ENCODE measurements around the gene AMDHD2.
"Not testable (repeated sequence)": the region's sequence is repeated elsewhere in the genome, so short reads cannot be mapped to it uniquely, and the experiment has no call there.

Gene AMDHD2

DNA sequence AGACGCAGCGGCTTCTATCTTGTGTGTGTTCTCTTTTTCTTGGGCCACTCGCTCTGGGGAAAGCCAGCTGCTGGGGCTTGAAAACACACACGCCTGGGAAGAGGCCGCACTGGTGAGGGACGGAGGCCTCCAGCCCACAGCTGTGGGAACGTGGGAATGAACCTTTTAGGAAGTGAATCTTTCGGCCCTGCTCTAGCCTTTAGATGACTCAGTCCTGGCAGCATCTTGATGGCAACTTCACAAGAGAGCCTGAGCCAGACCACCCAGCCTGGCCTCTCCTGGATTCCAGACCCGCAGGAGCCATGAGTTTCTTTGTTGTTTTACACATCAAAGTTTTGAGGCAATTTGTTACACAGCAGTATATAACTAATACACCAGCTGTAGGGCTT is 15.4 kb downstream of the AMDHD2 start:
- no peak for DNase-seq

DNA sequence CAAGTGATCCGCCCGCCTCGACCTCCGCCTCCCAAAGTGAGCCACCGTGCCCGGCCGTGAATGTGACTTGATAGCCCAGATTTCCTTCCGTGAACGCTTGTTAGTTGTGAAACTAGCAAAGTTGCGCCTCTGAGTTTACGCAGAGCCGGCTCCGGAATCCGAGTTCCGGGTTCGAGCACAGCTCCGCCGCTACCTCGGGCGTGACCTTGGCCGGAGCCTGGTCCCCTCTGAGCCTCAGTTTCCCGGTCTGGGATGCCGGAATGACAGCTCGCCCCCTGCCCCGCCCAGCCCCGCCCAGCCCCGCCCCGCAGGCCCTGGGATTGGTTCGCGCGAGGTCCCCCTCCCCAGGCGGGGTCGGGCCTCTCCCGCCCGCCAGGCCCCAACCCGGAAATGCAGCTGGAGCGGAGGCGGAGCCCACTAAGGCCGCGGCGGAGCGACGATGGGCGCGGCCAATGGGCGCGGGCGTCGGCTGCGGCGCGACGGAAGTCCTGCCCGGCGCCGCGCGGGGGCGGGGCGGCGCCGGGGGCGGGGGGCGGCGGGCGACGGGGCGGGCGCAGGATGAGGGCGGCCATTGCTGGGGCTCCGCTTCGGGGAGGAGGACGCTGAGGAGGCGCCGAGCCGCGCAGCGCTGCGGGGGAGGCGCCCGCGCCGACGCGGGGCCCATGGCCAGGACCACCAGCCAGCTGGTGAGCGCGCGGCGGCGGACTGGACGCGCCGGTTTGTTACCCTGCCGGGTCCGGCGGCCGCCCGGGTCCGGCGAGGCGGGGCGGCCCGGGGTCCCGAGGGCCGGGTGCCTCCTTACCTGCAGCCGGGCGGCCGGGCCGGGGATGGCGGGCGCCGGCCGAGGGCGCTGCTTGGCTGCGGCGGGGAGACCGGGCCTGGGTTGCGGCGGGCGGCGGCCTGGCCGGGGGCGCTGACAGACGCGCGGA is 17.5 kb downstream of the AMDHD2 start, which contains the start of gene PDPK1:
Gene PDPK1 (plus strand): TSS at position 571 of the 929 bp plus-strand sequence. CDS start 92 bp downstream, at position 663.
- DNase-seq = peak; percentile 80

DNA sequence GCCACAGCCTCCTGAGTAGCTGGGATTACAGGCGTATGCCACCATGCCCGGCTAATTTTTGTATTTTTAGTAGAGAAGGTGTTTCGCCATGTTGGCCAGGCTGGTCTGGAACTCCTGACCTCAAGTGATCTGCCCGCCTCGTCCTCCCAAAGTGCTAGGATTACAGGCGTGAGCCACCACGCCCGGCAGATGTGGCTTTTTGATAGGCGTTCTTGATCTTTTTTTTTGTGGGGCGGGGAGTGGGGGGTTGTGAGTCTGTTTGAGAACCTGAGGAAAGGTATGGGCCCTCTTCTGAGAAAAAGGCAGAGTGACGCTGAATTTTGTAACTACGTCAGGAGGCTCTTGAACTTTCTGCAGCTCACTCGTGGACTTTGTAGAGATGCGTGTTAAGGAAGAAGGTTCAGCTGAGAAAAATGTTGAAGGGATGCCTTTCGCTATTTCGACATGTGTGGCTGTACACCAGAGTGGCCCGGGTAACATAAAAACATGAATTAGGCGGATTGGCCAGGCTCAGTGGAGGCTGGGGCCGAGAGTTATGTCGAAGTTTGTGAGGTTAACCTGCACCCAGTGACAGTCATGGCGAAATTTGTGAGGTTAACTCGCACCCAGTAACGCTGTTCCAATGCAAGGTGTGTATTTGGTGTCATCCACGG is 19.1 kb downstream of the AMDHD2 start:
- DNase-seq = not testable (repeated sequence)

DNA sequence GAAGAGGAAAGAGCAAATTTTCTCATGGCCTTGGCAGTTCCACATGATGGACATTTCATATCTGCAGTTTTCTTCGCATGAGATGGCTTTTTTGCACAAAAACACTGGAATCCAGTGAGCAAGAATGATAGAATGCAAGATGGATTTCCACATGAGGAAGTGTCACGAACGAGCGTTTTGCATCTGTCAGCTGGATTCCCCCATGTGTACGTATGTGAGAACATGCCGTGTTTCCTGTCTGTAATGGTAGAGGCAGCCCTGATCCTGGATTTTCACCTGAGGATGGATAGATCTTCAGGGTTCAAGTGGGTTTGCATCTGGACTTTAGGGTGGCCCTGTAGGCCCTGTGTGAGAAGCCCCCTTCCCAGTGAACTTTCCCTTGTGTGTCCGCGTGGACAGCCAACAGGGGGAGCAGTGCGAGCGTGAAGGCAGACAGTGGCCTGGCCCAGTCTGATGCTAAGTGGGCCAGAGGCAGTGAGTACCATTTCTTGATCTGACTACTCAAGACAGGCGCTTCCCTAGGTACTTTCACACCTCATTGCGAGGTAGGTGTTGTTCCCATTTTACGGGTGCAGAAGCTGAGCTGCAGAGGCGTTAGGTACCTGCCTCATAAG is 19.8 kb downstream of the AMDHD2 start:
- DNase-seq = not testable (repeated sequence)

DNA sequence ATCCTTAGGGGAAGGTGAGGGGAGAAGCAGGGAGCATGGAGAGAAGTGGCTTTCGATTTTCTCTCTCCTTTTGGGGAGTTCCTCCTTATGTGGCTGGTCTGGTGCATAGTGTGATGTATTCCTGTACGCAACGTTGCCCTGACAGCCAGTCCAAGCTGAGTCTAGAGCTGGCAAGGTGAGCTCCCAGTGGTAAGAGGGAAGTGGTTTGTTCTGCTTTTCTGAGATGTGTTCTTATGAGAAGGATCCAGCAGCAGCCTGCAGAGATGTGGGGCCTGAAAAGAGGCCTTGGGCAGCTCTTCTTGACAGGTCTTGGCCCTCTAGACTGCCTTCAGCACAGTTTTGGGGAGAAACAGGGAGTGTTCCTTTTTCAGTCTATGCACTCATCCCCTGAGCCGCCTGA is 20.7 kb downstream of the AMDHD2 start:
- DNase-seq = not testable (repeated sequence)

DNA sequence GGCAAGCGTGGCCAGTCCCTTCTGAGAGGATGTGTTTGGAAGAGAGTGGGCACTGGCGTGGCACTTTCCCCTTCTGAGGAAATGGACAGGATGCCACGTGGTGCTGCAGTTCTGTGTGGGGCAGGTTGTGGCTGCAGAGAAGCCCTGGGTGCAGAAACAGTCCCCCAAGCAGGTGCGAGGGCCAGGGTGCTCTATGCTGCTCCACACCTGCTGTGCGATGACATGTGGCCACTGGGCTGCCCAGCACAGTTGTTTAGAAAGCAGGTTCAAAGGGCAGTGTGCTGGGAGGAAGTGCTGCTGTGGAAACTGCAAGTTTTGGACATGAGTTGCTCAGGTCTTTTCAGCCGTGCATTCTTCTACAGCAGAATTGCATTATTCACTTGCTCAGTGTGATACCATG is 21.2 kb downstream of the AMDHD2 start:
- not testable (repeated sequence) for DNase-seq

DNA sequence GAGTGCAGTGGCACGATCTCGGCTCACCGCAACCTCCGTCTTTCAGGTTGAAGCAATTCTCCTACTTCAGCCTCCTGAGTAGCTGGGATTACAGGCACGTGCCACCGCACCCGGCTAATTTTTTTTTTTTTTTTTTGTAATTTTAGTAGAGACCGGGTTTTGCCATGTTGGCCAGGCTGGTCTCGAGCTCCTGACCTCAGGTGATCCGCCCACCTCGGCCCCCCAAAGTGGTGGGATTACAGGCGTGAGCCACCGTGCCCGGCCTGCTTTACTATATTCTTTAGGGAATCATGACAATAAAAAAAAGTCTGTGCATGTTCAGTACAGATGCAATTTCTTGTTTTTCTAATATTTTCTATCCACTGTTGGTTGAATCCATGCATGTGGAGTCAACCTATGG is 23.6 kb downstream of the AMDHD2 start:
- not testable (repeated sequence) for DNase-seq

DNA sequence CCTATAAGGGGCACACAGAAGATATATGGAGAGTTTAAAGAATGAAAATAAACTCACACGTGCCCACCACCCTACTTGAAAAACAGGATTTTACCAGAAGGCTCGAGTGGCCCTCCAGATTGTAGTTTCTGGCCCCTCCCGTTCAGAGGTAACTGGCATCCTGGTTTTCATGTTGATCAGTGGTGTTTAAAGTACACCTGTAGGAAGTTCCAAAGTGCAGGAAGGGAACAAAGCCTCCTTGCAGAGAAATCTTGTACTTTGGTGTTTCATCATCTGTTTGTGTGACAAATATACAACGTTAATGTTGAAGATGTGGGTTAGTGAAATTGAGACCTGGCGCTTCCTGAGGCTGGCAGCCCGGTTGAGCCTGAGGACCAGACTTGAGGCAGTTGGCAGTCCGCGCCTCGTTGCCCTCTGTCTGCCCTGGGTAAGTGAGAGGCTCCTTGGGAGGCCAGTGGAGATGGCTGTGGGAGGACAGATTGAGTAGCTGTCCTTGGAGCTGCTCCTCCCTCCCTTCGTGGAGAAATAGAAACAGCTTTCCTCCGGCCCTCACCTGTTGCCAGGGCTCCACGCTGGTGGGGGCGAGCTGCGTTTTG is 30.2 kb downstream of the AMDHD2 start:
- not testable (repeated sequence) for DNase-seq

DNA sequence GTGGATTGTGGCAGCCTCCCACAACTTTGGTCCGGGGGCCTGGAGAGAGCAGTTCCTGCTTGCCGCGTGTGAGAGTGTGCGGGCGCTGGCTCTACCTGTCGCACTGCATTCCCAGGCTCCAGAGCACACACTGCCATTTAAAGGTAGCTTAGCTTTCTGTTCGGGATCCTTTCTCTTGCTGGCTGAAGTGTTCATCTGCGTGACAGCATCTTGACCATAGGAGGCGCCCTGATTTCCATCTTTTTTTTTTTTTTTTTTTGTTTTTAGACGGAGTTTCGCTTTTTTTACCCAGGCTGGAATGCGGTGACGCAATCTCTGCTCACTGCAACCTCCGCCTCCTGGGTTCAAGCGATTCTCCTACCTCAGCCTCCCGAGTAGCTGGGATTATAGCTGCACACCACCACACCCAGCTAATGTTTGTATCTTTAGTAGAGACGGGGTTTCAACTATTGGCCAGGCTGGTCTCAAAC is 31.3 kb downstream of the AMDHD2 start:
- DNase-seq = not testable (repeated sequence)

DNA sequence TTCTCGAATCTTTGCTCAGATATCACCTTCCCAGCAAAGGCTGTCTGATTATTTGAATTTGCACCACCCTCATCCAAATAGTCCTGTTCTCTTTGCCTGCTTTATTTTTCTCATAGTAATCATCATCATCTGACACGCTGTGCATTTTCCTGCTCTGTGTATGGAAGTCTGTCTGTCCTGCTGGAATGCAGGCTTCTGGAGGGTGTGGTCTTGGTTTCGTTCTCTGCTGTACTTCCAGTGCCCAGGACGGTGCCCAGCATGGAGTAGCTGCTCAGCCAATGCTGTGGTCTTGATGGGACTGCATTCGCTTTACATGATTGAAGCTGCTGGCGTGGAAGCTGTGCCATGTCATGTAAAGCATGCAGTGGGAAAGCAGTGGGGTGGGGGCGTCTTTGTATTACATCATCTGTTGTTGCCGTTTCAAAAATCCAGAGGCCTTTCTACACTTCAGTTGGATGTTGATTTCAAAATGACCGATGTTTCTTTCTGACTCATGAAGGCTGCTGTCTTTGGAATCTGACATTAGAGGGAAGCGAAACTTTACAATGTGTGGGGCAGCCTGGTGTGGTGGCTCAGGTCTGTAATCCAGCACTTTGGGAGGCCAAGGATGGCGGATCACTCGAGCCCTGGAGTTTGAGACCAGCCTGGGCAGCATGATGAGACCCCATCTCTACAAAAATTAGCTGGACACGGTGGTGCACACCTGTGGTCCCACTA is 34.7 kb downstream of the AMDHD2 start:
- DNase-seq = not testable (repeated sequence)

DNA sequence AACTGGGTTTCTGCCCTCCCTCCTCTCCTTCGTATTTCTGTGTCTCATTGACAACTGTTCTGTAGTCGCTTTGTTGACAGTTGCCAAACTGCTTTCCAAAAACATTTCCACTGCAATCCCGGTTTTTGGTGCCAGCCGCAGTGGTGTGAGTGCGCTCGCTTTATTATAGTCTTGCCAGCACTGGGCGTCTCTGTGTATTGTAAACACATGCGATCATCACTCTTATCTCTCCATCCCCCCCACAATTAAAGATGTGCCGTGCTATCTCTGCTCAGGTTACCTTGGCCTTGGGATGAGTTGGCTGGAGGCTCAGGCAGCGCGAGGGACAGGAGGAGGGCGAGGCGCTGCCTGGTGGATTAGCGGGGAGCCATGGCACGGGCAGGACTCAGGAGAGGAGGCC is 37.0 kb downstream of the AMDHD2 start:
- not testable (repeated sequence) for DNase-seq

DNA sequence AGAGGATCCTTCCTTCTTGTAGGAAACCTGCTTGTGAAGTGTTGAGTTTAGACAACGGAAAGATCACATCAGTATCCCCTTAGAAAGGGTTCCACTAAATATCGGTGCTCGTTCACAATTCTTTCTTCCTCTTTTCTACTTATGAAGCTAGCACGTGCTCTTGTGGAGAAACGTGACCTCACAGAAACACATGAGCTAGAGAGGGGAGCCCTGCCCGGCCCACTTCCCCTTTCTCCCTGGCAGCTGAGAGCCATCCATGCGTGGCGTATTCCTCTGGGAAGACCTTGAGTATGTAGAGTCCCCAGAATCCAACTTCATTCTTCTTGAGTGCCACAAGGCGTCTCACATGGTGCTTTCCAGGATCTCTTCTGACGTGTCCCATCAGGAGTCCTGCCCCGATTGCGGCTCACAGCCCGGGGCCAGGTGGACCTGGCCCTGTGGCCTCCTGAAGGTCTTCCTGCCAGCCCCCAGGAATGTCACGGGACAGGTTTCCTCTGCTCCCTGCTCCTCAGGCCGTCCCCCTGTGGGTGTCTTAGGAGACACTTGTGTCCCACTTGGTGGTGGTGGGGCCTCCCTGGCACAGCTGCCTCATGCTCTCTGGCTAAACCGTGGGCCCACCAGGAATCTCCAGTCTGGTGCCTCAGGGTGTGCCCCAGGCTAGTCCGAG is 40.1 kb downstream of the AMDHD2 start:
- not testable (repeated sequence) for DNase-seq

DNA sequence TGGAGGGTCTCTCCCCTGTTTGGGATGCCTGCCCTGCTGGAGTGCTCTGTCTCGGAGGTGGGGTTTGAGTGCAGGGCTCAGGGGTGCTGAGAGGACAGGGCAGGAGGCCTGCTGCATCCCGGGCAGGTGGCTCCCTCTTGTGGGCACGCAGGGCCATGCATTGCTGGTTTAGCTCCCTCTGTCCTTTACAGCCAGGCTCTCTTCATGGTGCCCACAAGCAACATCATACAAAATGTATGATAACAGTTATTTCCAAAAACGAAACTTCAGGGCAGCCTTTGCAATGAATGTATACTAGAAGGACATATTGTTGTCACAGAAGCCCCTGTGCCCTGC is 40.6 kb downstream of the AMDHD2 start:
- not testable (repeated sequence) for DNase-seq

DNA sequence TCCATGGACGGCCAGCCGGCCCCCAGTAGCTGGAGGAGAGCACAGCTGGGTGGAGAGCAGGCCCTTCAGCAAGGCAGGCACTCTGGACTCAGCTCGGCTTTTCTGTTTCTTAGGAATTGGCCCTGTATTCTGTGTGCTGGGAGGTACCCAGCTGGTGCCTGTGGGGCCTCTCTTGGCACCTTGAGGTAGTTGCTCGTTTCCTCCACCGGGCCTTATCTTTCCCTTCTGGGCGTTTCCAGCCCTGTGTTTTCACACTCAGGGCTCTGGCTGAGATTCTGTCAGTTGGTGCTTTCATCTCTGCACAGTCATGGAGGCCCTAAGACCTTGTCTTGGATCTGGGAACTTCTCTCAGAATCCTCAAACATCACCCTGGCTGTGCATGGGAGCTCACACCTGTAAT is 47.3 kb downstream of the AMDHD2 start:
- DNase-seq = not testable (repeated sequence)

DNA sequence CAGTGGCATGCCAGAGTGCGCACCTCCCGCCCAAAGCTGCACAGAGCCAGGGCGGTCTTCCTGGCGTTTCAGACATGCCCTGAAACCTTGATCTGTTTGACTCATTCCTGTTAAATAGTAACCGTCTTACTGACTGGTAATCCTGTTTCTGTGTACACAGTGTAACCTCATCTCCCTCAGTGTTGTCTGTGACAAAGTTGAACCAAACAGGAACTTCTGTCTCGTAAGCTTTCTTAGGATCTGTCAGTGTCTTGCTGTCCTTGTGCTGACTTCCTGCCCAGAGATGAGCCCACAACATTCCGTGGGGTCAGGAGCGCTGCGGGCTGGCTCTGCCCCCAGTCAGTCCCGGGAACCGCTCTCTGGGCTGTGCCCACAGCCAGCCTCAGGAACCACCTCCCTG is 48.4 kb downstream of the AMDHD2 start:
- not testable (repeated sequence) for DNase-seq

DNA sequence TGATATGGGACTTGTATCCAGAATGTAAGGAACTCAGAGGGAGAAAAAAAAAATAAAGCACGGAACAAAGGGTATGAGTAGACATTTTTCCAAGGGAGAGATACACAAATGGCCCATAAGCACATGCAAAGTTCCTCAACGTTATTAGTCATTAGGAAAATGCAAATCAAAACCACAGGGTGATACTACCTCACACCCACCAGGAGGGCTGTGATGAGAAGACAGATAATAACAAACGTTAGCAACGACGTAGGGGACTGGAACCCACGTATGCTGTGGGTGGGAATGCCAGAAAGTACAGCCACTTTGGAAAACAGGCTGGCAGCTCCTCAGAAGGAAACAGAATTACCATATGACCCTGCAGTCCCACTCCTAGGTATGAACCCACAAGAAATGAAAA is 52.5 kb downstream of the AMDHD2 start:
- not testable (repeated sequence) for DNase-seq

DNA sequence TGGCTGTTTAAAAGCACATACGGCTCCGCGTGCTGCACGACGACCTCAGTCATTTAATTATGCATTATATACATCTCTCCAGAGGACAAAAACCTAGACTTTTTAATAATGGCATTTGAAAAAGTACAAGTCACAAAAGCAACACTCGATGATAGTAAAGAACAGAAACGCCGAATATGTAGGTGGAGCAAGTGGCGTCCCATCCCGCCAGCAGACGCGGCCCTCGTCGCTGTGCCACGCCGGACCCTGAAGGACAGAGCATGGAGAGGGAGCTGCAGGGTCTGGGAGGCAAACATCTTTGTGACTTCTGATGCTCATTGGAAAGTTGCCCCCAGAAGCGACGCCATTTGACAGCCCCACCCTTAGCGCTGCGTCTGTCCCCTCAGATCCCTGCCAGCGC is 55.7 kb downstream of the AMDHD2 start:
- DNase-seq = not testable (repeated sequence)

DNA sequence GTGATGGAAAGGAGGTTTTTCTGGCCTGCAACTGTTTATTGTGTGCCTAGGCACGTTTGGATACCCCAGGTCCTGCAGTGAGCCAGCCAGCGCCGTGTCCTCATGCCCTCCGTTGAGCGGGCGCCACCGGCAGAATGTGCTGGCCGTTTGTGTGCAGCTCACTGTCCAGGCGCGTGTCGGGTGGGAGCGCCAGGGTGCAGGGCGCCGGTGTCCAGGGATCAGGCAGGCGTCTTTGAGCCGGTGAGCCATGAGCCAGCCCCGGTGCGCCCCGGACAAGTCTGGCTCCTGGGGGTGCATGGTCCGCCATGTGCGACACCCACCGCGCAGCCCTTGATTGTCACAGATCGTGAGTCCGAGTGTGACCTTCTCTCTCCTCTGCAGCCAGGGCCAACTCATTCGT is 56.9 kb downstream of the AMDHD2 start:
- DNase-seq = not testable (repeated sequence)

DNA sequence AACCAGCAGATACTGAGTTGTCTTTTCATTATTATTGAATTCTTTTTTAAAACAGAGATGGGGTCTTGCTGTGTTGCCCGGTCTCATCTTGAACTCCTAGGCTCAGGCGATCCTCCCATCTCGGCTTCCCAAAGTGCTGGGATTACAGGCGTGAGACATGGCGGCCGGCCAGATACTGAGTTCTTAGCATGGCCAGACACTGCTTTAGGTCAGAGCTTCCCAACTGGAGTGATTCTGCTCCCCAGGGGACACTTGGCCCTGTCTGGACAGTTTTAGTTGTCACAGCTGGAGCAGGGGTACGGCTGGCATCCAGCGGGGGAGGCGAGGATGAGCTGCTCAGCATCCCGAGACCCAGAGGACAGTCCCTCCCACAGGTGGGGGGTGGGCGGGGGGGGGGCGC is 58.7 kb downstream of the AMDHD2 start:
- DNase-seq = not testable (repeated sequence)

DNA sequence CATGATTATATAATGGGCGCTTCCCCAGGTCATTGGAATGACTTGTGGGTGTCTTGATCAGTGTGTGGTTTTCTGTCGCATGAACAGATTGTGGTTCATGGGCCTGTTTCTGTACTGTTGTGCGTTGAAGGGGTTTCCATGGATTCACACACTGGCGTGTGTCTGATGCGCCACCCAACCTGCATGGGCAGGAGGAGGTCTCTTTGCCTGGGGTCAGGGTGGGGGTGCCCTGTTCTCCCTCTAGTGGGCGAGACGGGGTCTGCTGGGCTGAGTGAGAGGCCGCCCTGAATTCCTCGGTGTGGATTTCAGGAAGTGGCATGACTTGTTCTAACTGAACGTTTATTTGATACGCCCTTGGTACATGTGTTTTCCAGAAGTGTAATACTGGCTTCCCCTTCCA is 60.0 kb downstream of the AMDHD2 start:
- not testable (repeated sequence) for DNase-seq

DNA sequence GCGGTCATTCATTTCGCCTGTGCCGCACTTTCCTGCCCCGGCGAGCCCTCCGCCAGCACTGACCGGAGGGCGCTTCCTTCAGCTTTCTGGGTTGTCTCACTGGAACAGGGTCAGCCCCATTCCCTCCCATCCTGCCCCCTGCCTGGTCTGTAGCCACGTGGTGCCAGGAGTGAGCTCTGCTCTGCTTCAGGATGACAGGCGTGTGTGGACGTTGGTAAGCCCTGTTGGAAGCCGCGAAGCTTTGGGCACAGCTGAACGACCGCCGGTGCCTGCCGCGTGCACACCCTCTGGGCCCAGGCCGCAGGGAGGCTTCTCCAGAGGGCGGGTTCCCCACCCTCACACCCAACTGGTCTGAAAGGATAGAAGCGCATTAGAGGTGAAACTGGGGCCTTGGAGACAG is 60.6 kb downstream of the AMDHD2 start:
- not testable (repeated sequence) for DNase-seq
